Sigmoid colon (tissue), 7 donors: ENCODE measurements around the gene CDO1. TPM values are rescaled to one million over a fixed set of nuclear protein-coding genes. Genes with fewer than 3 reads are reported as not detected.

Experiments
- DNase-seq: peaks from one replicate; pipeline ENCODE4 v3.0.0-alpha.2; 2019
- H3K27ac ChIP-seq, 4 donors: fragments of 200-600 bp; sonication (generic); one replicate each; pipeline ENCODE4 v1.5.1; 2016 to 2019; ENCODE audit warnings: mild to moderate bottlenecking in 1 of 4
- H3K27me3 ChIP-seq, 3 donors: fragments of 200-600 bp; sonication (generic); one replicate each; pipeline ENCODE4 v1.5.1; 2019; ENCODE audit warnings: mild to moderate bottlenecking in 1 of 3
- H3K36me3 ChIP-seq, 4 donors: fragments of 200-600 bp; sonication (generic); one replicate each; pipeline ENCODE4 v1.5.1; 2016 to 2019
- H3K4me1 ChIP-seq, 4 donors: fragments of 200-600 bp; sonication (generic); one replicate each; pipeline ENCODE4 v1.5.1; 2017 to 2019
- H3K4me3 ChIP-seq, 4 donors: fragments of 200-600 bp; sonication (generic); one replicate each; pipeline ENCODE4 v1.5.1; 2017 to 2019; ENCODE audit warnings: mild to moderate bottlenecking in 2 of 4, moderate library complexity in 1 of 4
- H3K9me3 ChIP-seq, 4 donors: fragments of 200-600 bp in 3 of 4; sonication (generic) in 3 of 4; one replicate each; pipeline versions ENCODE4 v1.5.1 to v1.6.1; 2013 to 2019
- EP300 ChIP-seq, 4 donors: sonication (generic); formaldehyde crosslinking; IDR thresholded peaks; one replicate each; pipeline ENCODE4 v1.6.1; 2017; ENCODE audit warnings: antibody characterized with exemption in 4 of 4
- POLR2A ChIP-seq, 2 donors: fragments of 450-650 bp; IDR thresholded peaks; one replicate each; pipeline ENCODE4 v1.6.1; 2016; ENCODE audit warnings: antibody characterized with exemption in 2 of 2, mild to moderate bottlenecking in 2 of 2, moderate library complexity in 2 of 2
- POLR2AphosphoS5 ChIP-seq, 4 donors: sonication (generic); formaldehyde crosslinking; IDR thresholded peaks; one replicate each; pipeline ENCODE4 v1.6.1; 2017; ENCODE audit warnings: antibody characterized with exemption in 4 of 4
- WGBS, 2 donors: extraction: QIAGEN DNeasy Blood & Tissue Kit; methylation state at CpG; one replicate each; pipeline ENCODE4 v1.1.7; 2013; 5-methylcytosine and 5-hydroxymethylcytosine counted together
- intact Hi-C: fragments of 100-400 bp; cut with DNase I; formaldehyde crosslinking; loops from one replicate; pipeline ENCODE4 v1.15.1; 2023
- polyA plus RNA-seq, 3 donors: library from polyadenylated mRNA; stranded (reverse); fragments of 200-250 nt; gene quantifications; one replicate each; pipeline ENCODE4 v1.2.3, GENCODE V29; 2013
- small RNA-seq, 3 donors: library from RNA; depleted of rRNA; stranded (forward); fragments of <200 nt; gene quantifications; one replicate each; pipeline ENCODE3, GENCODE V24; 2016
- total RNA-seq, 4 donors: library from RNA; depleted of rRNA; stranded (reverse); fragments of >200 nt; gene quantifications; one replicate each; pipeline ENCODE4 v1.1.0, GENCODE V29; 2016
- TF ChIP-seq, protein P1 (sequence below), 4 experiments: fragments of 450-650 bp in 3 of 4; fragments of 200-600 bp in 1 of 4; IDR thresholded peaks; one replicate each; pipeline ENCODE4 v1.5.1; 2016 to 2019; ENCODE audit warnings: antibody characterized with exemption in 4 of 4, mild to moderate bottlenecking in 3 of 4, moderate library complexity in 2 of 4
- donor health status: healthy with polysubstance abuse.
- donor health status: Bipolar disorder and iron deficiency.
- donor health status: healthy.

Gene CDO1
- total and polyA plus RNA-seq, 7 donors: 5.4 to 21.4 (median 18.2) TPM; not detected in 1

DNA sequence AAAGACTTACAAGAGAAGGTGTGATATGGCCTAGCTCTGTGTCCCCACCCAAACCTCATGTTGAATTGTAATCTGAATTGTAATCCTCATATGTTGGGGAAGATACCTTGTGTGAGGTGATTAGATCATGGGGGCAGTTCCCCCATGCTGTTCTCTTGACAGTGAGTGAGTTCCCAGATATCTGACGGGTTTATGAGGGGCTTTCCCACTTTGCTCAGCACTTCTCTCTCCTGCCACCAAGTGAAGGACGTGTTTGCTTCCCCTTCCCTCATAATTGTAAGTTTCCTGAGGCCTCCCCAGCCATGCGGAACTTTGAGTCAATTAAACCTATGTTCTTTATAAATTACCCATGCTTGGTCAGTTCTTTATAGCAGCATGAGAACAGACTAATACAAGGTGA, 49.0 kb downstream of the CDO1 start:
- H3K4me1 ChIP-seq: no peaks in the 10 kb centered on the region
- no peak for DNase-seq
- H3K27me3 ChIP-seq: no peaks in the 10 kb centered on the region
- no peaks in the 10 kb centered on the region for H3K36me3 ChIP-seq
- H3K27ac ChIP-seq: no peak overlapping the region
- 58 to 78% methylated on average over 3 of the region's 3 CpGs for WGBS, 2 donors
- no peaks in the 10 kb centered on the region for H3K9me3 ChIP-seq
- intact Hi-C loops: no loop called here
- no peak overlapping the region for H3K4me3 ChIP-seq
- TF ChIP-seq POLR2A (IDR thresholded peaks at IDR 0.05): no peak
- TF ChIP-seq EP300 (IDR thresholded peaks at IDR 0.05): no peak
- TF ChIP-seq, protein P1, sequence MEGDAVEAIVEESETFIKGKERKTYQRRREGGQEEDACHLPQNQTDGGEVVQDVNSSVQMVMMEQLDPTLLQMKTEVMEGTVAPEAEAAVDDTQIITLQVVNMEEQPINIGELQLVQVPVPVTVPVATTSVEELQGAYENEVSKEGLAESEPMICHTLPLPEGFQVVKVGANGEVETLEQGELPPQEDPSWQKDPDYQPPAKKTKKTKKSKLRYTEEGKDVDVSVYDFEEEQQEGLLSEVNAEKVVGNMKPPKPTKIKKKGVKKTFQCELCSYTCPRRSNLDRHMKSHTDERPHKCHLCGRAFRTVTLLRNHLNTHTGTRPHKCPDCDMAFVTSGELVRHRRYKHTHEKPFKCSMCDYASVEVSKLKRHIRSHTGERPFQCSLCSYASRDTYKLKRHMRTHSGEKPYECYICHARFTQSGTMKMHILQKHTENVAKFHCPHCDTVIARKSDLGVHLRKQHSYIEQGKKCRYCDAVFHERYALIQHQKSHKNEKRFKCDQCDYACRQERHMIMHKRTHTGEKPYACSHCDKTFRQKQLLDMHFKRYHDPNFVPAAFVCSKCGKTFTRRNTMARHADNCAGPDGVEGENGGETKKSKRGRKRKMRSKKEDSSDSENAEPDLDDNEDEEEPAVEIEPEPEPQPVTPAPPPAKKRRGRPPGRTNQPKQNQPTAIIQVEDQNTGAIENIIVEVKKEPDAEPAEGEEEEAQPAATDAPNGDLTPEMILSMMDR (IDR thresholded peaks at IDR 0.05): no peak
- no peak for TF ChIP-seq POLR2AphosphoS5 (IDR thresholded peaks at IDR 0.05)

DNA sequence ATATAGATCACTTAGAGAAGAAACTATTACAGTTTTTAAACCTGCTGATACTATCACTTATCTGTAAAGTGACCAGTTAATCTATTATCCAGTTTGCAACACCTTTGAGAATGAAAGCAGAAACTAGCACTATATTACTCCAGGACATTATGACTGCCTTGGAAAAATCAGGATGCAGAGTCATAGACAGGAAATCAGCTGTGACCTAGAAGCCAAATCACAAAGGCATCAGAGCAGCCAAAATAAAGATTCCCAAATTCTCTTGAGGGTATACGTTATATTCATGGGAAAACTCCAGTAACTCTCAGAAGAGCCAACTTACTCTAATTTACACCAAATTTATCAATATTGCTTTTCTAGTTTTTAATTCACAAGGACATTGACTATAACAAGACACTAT, 49.9 kb downstream of the CDO1 start:
- Histone ChIP-seq H3K9me3 (no peaks in the 10 kb centered on the region), H3K4me1 (no peaks in the 10 kb centered on the region), H3K27ac (no peak overlapping the region), H3K4me3 (no peak overlapping the region), H3K36me3 (no peaks in the 10 kb centered on the region), H3K27me3 (no peaks in the 10 kb centered on the region)
- 88% methylated on average over 1 of the region's 1 CpG for WGBS, 2 donors
- DNase-seq: no peak
- intact Hi-C loops: no loop called here
- TF ChIP-seq EP300 (IDR thresholded peaks at IDR 0.05): no peak

DNA sequence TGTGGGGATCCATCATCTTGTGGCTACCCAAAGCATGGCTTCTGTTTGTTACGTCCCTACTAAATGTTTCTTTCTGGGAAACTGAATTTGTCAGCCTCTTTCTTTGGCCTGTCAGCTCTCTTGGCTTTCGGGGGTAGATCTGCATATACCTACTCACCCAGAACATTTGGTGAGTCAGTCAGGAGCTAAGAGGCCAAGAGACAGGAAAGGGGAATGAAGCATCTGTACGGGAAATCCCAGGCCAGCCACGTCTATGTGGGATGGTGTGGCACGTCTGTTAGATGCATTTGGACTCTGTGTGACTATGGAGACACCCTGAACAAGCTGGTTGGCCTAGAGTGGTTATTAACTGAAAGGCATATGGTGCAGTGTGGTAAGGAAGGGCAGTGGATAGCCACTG, 58.1 kb downstream of the CDO1 start:
- intact Hi-C loops: no loop called here
- 72 to 76% methylated on average over 5 of the region's 5 CpGs for WGBS, 2 donors
- TF ChIP-seq POLR2AphosphoS5 (IDR thresholded peaks at IDR 0.05): no peak
- no peak for TF ChIP-seq POLR2A (IDR thresholded peaks at IDR 0.05)
- TF ChIP-seq EP300 (IDR thresholded peaks at IDR 0.05): no peak
- TF ChIP-seq, protein P1 (IDR thresholded peaks at IDR 0.05): no peak

DNA sequence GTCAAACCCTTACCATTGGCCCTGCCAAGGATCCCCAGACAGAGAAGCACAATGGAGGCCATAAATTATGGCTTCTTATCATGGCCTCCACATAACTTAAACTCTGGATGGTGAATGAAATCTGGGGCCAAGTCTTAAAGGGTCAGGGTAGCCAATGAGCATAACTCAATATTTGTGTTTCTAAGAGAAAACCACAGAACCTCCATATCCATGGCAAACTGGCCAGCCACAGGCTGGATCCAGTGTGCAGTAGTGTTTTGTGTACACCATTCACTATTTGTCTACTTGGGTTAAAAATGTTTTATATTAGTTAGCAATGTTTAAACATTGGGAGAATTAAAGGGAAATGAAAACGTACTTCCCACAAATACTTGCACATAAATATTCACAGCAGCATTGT, 60.8 kb downstream of the CDO1 start:
- Histone ChIP-seq H3K27ac (no peak overlapping the region), H3K4me3 (no peak overlapping the region), H3K27me3 (no peaks in the 10 kb centered on the region), H3K4me1 (no peaks in the 10 kb centered on the region), H3K9me3 (no peaks in the 10 kb centered on the region), H3K36me3 (no peaks in the 10 kb centered on the region)
- TF ChIP-seq, protein P1 (IDR thresholded peaks at IDR 0.05): no peak
- no peak for TF ChIP-seq POLR2A (IDR thresholded peaks at IDR 0.05)
- TF ChIP-seq POLR2AphosphoS5 (IDR thresholded peaks at IDR 0.05): no peak
- TF ChIP-seq EP300 (IDR thresholded peaks at IDR 0.05): no peak
- 51 to 62% methylated on average over 1 of the region's 1 CpG for WGBS, 2 donors
- intact Hi-C loops: no loop called here
- no peak for DNase-seq

More for the DNA sequence above, 58.1 kb downstream of the CDO1 start:
- Histone ChIP-seq H3K9me3 (no peaks in the 10 kb centered on the region), H3K36me3 (no peaks in the 10 kb centered on the region), H3K4me1 (no peaks in the 10 kb centered on the region), H3K27me3 (no peaks in the 10 kb centered on the region), H3K4me3 (no peak overlapping the region), H3K27ac (no peak overlapping the region)
- DNase-seq: no peak

Small RNA genes lying within 50 kb of the gene (small RNA-seq; reads per million reads assigned to genes)
- 0 reads per million in 3 donors for gene RNU2-49P

Other genes starting within 250 kb of the CDO1 start
- 1 to 10 TPM in 2 of 4 donors, under 1 TPM in 2; 0.95 to 3.9 (median 2.3) TPM for gene TICAM2, start 214.2 kb downstream of the CDO1 start, total RNA-seq
- gene TICAM2, start 214.2 kb downstream of the CDO1 start, polyA plus RNA-seq: 1 to 10 TPM in 2 of 3 donors, not detected in 1; 1.9 to 2.1 TPM
- 100 to 1,000 TPM in 1 of 4 donors, 10 to 100 TPM in 3; 80.8 to 104 (median 88.2) TPM for gene TMED7, start 190.6 kb downstream of the CDO1 start, total RNA-seq
- 10 to 100 TPM; 10.8 to 28.9 (median 14.3) TPM for gene TMED7, start 190.6 kb downstream of the CDO1 start, polyA plus RNA-seq
- gene ATG12, start 24.9 kb upstream of the CDO1 start, total RNA-seq: 10 to 100 TPM; 35.3 to 82.5 (median 56.0) TPM
- gene ATG12, start 24.9 kb upstream of the CDO1 start, polyA plus RNA-seq: 10 to 100 TPM; 29.5 to 46.0 (median 34.2) TPM
- gene AP3S1, start 25.3 kb upstream of the CDO1 start, total RNA-seq: 100 to 1,000 TPM in 3 of 4 donors, 10 to 100 TPM in 1; 87.8 to 229 (median 119) TPM
- gene AP3S1, start 25.3 kb upstream of the CDO1 start, polyA plus RNA-seq: 100 to 1,000 TPM in 2 of 3 donors, 10 to 100 TPM in 1; 59.7 to 203 (median 190) TPM
- 1 to 10 TPM; 3.0 to 5.4 (median 4.0) TPM for gene LVRN, start 145.8 kb upstream of the CDO1 start, total RNA-seq
- 1 to 10 TPM in 1 of 3 donors, under 1 TPM in 2; 0.23 to 8.4 (median 0.45) TPM for gene LVRN, start 145.8 kb upstream of the CDO1 start, polyA plus RNA-seq
- not detected for gene ARL14EPL, start 215.8 kb upstream of the CDO1 start, total RNA-seq
- under 1 TPM in 1 of 3 donors, not detected in 2; 0.04 TPM for gene ARL14EPL, start 215.8 kb upstream of the CDO1 start, polyA plus RNA-seq